Psoas muscle (tissue), 8 donors: ENCODE measurements around the gene ASPSCR1. TPM values are rescaled to one million over a fixed set of nuclear protein-coding genes. Genes with fewer than 3 reads are reported as not detected.

Experiments
- ATAC-seq, 4 donors: fragments of 200-7000 bp; cut with Tn5 transposase; one replicate each; pipeline ENCODE4 v1.9.1; 2020; ENCODE audit warnings: moderate library complexity in 3 of 4, mild to moderate bottlenecking in 2 of 4
- DNase-seq, 2 donors: peaks; one replicate each; pipeline ENCODE4 v3.0.0-alpha.2; 2020
- H3K27ac ChIP-seq: fragments of 200-600 bp; one replicate; pipeline ENCODE4 v1.8.0; 2022
- H3K27me3 ChIP-seq, 3 donors: fragments of 200-600 bp in 1 of 3; one replicate each; pipeline versions ENCODE4 v1.6.1 to v1.8.0; 2013 to 2022; ENCODE audit warnings: low read length in 2 of 3, mild to moderate bottlenecking in 2 of 3, moderate library complexity in 1 of 3; ENCODE audit not compliant: insufficient read depth in 3 of 3
- H3K36me3 ChIP-seq, 2 donors: fragments of 200-600 bp in 1 of 2; one replicate each; pipeline versions ENCODE4 v1.6.1 to v1.8.0; 2013 to 2022; ENCODE audit warnings: low read depth in 1 of 2, mild to moderate bottlenecking in 1 of 2, moderate library complexity in 1 of 2; ENCODE audit not compliant: insufficient read depth in 1 of 2
- H3K4me1 ChIP-seq: fragments of 200-600 bp; one replicate; pipeline ENCODE4 v1.8.0; 2022
- H3K4me3 ChIP-seq: fragments of 200-600 bp; one replicate; pipeline ENCODE4 v1.8.0; 2022; ENCODE audit warnings: mild to moderate bottlenecking
- H3K9me3 ChIP-seq: fragments of 200-600 bp; one replicate; pipeline ENCODE4 v1.8.0; 2022
- CTCF ChIP-seq: fragments of 200-600 bp; IDR thresholded peaks from one replicate; pipeline ENCODE4 v1.8.0; 2022; ENCODE audit warnings: antibody characterized with exemption
- WGBS, 3 donors: extraction: QIAGEN DNeasy Blood & Tissue Kit; methylation state at CpG; one replicate each; pipeline versions ENCODE4 v1.1.6 to v1.1.7; 2013; 5-methylcytosine and 5-hydroxymethylcytosine counted together
- intact Hi-C, 2 donors: fragments of 100-400 bp; cut with DNase I; formaldehyde crosslinking; loops; one replicate each; pipeline versions ENCODE4 v1.11.0 to v1.14.2; 2022
- polyA plus RNA-seq, 3 donors: library from polyadenylated mRNA; stranded (reverse); fragments of 200-250 nt; gene quantifications; one replicate each; pipeline ENCODE4 v1.2.3, GENCODE V29; 2013
- total RNA-seq, 4 donors: library from RNA; stranded (reverse); fragmentation: NEBNext Ultra II Directional in 2 of 4; extraction: Animal tissue kit (Norgen Biotek cat#: 25700) in 2 of 4; gene quantifications; one replicate each; pipeline versions ENCODE4 v1.2.1 to v1.2.4, GENCODE V29; 2021 to 2023
- donor health status: healthy with polysubstance abuse.
- donor health status: DM: no; HTN: no; CAD: no; lungs with moderate emphysema.
- donor health status: Bipolar disorder and iron deficiency.
- donor health status: healthy.
- donor health status: DM: yes; HTN: yes; CAD: no.
- donor health status: DM: no; HTN: no; CAD: no.
- donor health status: DM: no; HTN: no; CAD: no.
- donor health status: DM: yes; HTN: yes; CAD: no.

ASPSCR1 gene
- total and polyA plus RNA-seq, 7 donors = 27.7 to 37.4 (median 33.0) TPM

- no peak for TF ChIP-seq CTCF
- DNase-seq (peak in 1 of 2 donors; percentile 47), ATAC-seq (no peak)
- 86 to 93% (median 88%) methylated on average over 28 of the region's 28 CpGs for WGBS, 3 donors
- H3K9me3 ChIP-seq = no peaks in the 10 kb centered on the region
- no peak overlapping the region for H3K27ac ChIP-seq
- peaks cover 15% of the 10 kb centered on the region for H3K4me1 ChIP-seq
- peaks cover 6 to 80% of the 10 kb centered on the region in 2 donors for H3K36me3 ChIP-seq
- H3K27me3 ChIP-seq = no peaks in the 10 kb centered on the region
- intact Hi-C loops = no loop called here
- no peak overlapping the region for H3K4me3 ChIP-seq
Measured at GRCh38 chr17:82055965-82056728, 78.7 kb downstream of the ASPSCR1 start.

- no peak overlapping the region for H3K27ac ChIP-seq
- no peak for TF ChIP-seq CTCF
- intact Hi-C loops = no loop called here
Measured at GRCh38 chr17:82056729-82057621, 79.5 kb downstream of the ASPSCR1 start.

GRCh38 chr17:82058230-82058854 is 80.9 kb downstream of the ASPSCR1 start:
- Histone ChIP-seq H3K9me3 (no peaks in the 10 kb centered on the region), H3K4me1 (peaks cover 4% of the 10 kb centered on the region), H3K27ac (no peak overlapping the region), H3K36me3 (peaks cover 10 to 98% of the 10 kb centered on the region in 2 donors), H3K27me3 (no peaks in the 10 kb centered on the region), H3K4me3 (no peak overlapping the region)
- DNase-seq (peak in 1 of 2 donors; percentile 11), ATAC-seq (no peak)
- intact Hi-C loops = no loop called here
- no peak for TF ChIP-seq CTCF
- WGBS, 3 donors = 51 to 67% (median 58%) methylated on average over 17 of the region's 17 CpGs

More at GRCh38 chr17:82056729-82057621, 79.5 kb downstream of the ASPSCR1 start:
- Histone ChIP-seq H3K9me3 (no peaks in the 10 kb centered on the region), H3K36me3 (peaks cover 7 to 85% of the 10 kb centered on the region in 2 donors), H3K4me1 (peaks cover 15% of the 10 kb centered on the region), H3K27me3 (no peaks in the 10 kb centered on the region), H3K4me3 (no peak overlapping the region)
- 79 to 86% (median 81%) methylated on average over 28 to 29 of the region's 29 CpGs for WGBS, 3 donors
- ATAC-seq (no peak), DNase-seq (peak; percentile 16 to 53)

- ATAC-seq = no peak
- no peak for TF ChIP-seq CTCF
- WGBS, 3 donors = 66 to 72% (median 67%) methylated on average over 9 to 10 of the region's 10 CpGs
- H3K27me3 ChIP-seq = no peaks in the 10 kb centered on the region
- no peaks in the 10 kb centered on the region for H3K9me3 ChIP-seq
- intact Hi-C loops = no loop called here
- peak; percentile 8 to 39 for DNase-seq
- H3K4me3 ChIP-seq = no peak overlapping the region
- peaks cover 10 to 98% of the 10 kb centered on the region in 2 donors for H3K36me3 ChIP-seq
- H3K27ac ChIP-seq = no peak overlapping the region
- H3K4me1 ChIP-seq = no peaks in the 10 kb centered on the region
Measured at GRCh38 chr17:82058855-82059249, 81.4 kb downstream of the ASPSCR1 start.
